Measurements from ENCODE around the gene DIRAS1. TPM values are rescaled to one million over a fixed set of nuclear protein-coding genes. Genes with fewer than 3 reads are reported as not detected.

DIRAS1 gene
- polyA plus RNA-seq, 2 of the 4 experiments (the other 2 are of a cell fraction) = 2.5 to 4.3 TPM

GRCh38 chr19:2759965-2760364 is 38.8 kb upstream of the DIRAS1 start:
- ATAC-seq = no peak
- no peaks in the 10 kb centered on the region for H3K4me1 ChIP-seq
- H3K9me3 ChIP-seq = no peaks in the 10 kb centered on the region
- DNase-seq (ENCODE audit: low read depth in 1 of 2, low spot score in 1 of 2) = no peak
- no peak overlapping the region for H3K4me3 ChIP-seq
- WGBS (ENCODE audit: missing lambda C conversion rate) = 95% methylated on average over 7 of the region's 7 CpGs
- no peak overlapping the region for H3K4me2 ChIP-seq
- POLR2A ChIA-PET = no interaction called here
- no peak overlapping the region for H3K27ac ChIP-seq
- no peak for FAIRE-seq
- CTCF ChIA-PET = interaction anchor here (1.2 kb wide), 1 partner anchor 10 kb away, joined by 5 read pairs; no protein-coding TSS in a partner anchor
- no peak for TF ChIP-seq HMGXB4 (CRISPR knock-in tag; IDR thresholded peaks at IDR 0.05; ENCODE audit: borderline replicate concordance)
- no peak for TF ChIP-seq HES2 (IDR thresholded peaks at IDR 0.05)
- TF ChIP-seq RAD21 (conservative IDR thresholded peaks at IDR 0.05 in 1 of 2, IDR thresholded peaks at IDR 0.05 in 1 of 2) = no peak
- no peak for TF ChIP-seq SMC3 (IDR thresholded peaks at IDR 0.05)
- no peak for TF ChIP-seq CHD2 (IDR thresholded peaks at IDR 0.05; ENCODE audit: low read length, partially characterized antibody)
- TF ChIP-seq JUN (IDR thresholded peaks at IDR 0.05) = no peak
- TF ChIP-seq EHMT2 (IDR thresholded peaks at IDR 0.05; ENCODE audit: low read depth) = no peak
- no peak for TF ChIP-seq TP53 (CRISPR knock-in tag; IDR thresholded peaks at IDR 0.05)
- no peak for TF ChIP-seq KDM1A (IDR thresholded peaks at IDR 0.05; ENCODE audit: low read depth)
- TF ChIP-seq USF2 (IDR thresholded peaks at IDR 0.05) = no peak
- no peak for TF ChIP-seq MAFK (IDR thresholded peaks at IDR 0.05; ENCODE audit: partially characterized antibody)
- no peak for TF ChIP-seq POLR2AphosphoS2 (conservative IDR thresholded peaks at IDR 0.05; ENCODE audit: low read length)
- TF ChIP-seq FOXS1 (CRISPR knock-in tag; IDR thresholded peaks at IDR 0.05) = no peak
- no peak for TF ChIP-seq HOXB5 (CRISPR knock-in tag; IDR thresholded peaks at IDR 0.05)
- no peak for TF ChIP-seq KDM5A (IDR thresholded peaks at IDR 0.05)
- no peak for TF ChIP-seq ELK1 (IDR thresholded peaks at IDR 0.05; ENCODE audit: low read depth, low read length)

- no peak for DNase-seq (ENCODE audit: low read depth in 1 of 2, low spot score in 1 of 2)
- ATAC-seq = no peak
- no peak for FAIRE-seq
- TF ChIP-seq HOXA7 (CRISPR knock-in tag; IDR thresholded peaks at IDR 0.05) (no peak), CTCF (IDR thresholded peaks at IDR 0.05) (no peak), REST (IDR thresholded peaks at IDR 0.05) (no peak), JUNB (IDR thresholded peaks at IDR 0.05) (no peak), RAD21 (conservative IDR thresholded peaks at IDR 0.05 in 1 of 2, IDR thresholded peaks at IDR 0.05 in 1 of 2) (no peak), EHMT2 (IDR thresholded peaks at IDR 0.05; ENCODE audit: low read depth) (no peak), HOXB5 (CRISPR knock-in tag; IDR thresholded peaks at IDR 0.05) (no peak), SMC3 (IDR thresholded peaks at IDR 0.05) (no peak), CEBPB (IDR thresholded peaks at IDR 0.05) (no peak), FOSL2 (IDR thresholded peaks at IDR 0.05) (no peak), FOSL2 (CRISPR knock-in tag; IDR thresholded peaks at IDR 0.05) (no peak)
- H3K4me2 ChIP-seq = no peak overlapping the region
- no peaks in the 10 kb centered on the region for H3K4me1 ChIP-seq
- H3K9me3 ChIP-seq = no peaks in the 10 kb centered on the region
- 92% methylated on average over 17 of the region's 17 CpGs for WGBS (ENCODE audit: missing lambda C conversion rate)
- POLR2A ChIA-PET = no interaction called here
- H3K27ac ChIP-seq = no peak overlapping the region
- no peak overlapping the region for H3K4me3 ChIP-seq
- CTCF ChIA-PET = interaction anchor here (1.2 kb wide), 1 partner anchor 10 kb away, joined by 5 read pairs; no protein-coding TSS in a partner anchor
Observed at GRCh38 chr19:2759362-2759761, 38.2 kb upstream of the DIRAS1 start.

Measured in A549 (cell line).